ENCODE data around the gene CTU2.

The CTU2 gene

GRCh38 chr16:88754109-88754911 lies 48.0 kb downstream of the CTU2 start:
- Histone ChIP-seq H3K9me3 (ENCODE audit: control insufficient read depth, insufficient read depth, low read depth, low read length) (no peaks in the 10 kb centered on the region), H3K36me3 (ENCODE audit: control insufficient read depth in 2 of 2, insufficient read depth in 1 of 2, low read length in 2 of 2) (peaks cover 0 to 4% of the 10 kb centered on the region in 2 experiments; a peak in 1 of 3 replicates), H3K4me3 (ENCODE audit: low read depth, low read length) (no peak overlapping the region), H3K27ac (ENCODE audit: extremely low read depth, low read depth, low read length) (0 out of 2 replicates have a peak overlapping the region, but pooled peaks have one; percentile 24), H3K4me1 (ENCODE audit: control insufficient read depth, insufficient read depth, low read length) (0 out of 2 replicates have a peak, but pooled peaks cover 2% of the 10 kb centered on the region)
- CTCF ChIA-PET, result interaction anchor here (0.5 to 2.5 kb wide), 5 partner anchors 8 to 27 kb away, joined by 3 to 20 read pairs (median 4); no protein-coding TSS in a partner anchor
- POLR2A ChIA-PET, result interaction anchor here (0.9 kb wide), 1 partner anchor 30 kb away, joined by 3 read pairs; no protein-coding TSS in a partner anchor
- TF ChIP-seq ZNF529 (tag by site-specific recombination; IDR thresholded peaks at IDR 0.05; ENCODE audit: insufficient replicate concordance), result no peak
- TF ChIP-seq ZNF677 (tag by site-specific recombination; IDR thresholded peaks at IDR 0.05), result no peak
- no peak for TF ChIP-seq GLI4 (tag by site-specific recombination; IDR thresholded peaks at IDR 0.05)
- no peak for TF ChIP-seq MZF1 (tag by site-specific recombination; IDR thresholded peaks at IDR 0.05; ENCODE audit: borderline replicate concordance)
- TF ChIP-seq BCL11A (tag by site-specific recombination; IDR thresholded peaks at IDR 0.05; ENCODE audit: low read depth), result no peak
- TF ChIP-seq ZNF112 (tag by site-specific recombination; IDR thresholded peaks at IDR 0.05), result no peak
- no peak for TF ChIP-seq ZNF664 (tag by site-specific recombination; IDR thresholded peaks at IDR 0.05)
- TF ChIP-seq ZBTB26 (tag by site-specific recombination; optimal IDR thresholded peaks at IDR 0.05), result no peak
- TF ChIP-seq ATF2 (tag by site-specific recombination; IDR thresholded peaks at IDR 0.05; ENCODE audit: low read depth), result no peak
- no peak for TF ChIP-seq FEZF1 (tag by site-specific recombination; IDR thresholded peaks at IDR 0.05)
- no peak for TF ChIP-seq HOXC10 (CRISPR knock-in tag; IDR thresholded peaks at IDR 0.05)
- no peak for TF ChIP-seq MYNN (tag by site-specific recombination; IDR thresholded peaks at IDR 0.05; ENCODE audit: borderline replicate concordance)
- TF ChIP-seq ZNF76 (tag by site-specific recombination; IDR thresholded peaks at IDR 0.05; ENCODE audit: borderline replicate concordance, low read depth), result no peak
- TF ChIP-seq ZNF248 (tag by site-specific recombination; IDR thresholded peaks at IDR 0.05), result no peak
- no peak for TF ChIP-seq SCRT1 (tag by site-specific recombination; IDR thresholded peaks at IDR 0.05; ENCODE audit: borderline replicate concordance)
- no peak for TF ChIP-seq SP3 (tag by site-specific recombination; IDR thresholded peaks at IDR 0.05)

- Histone ChIP-seq H3K27ac (ENCODE audit: extremely low read depth, low read depth, low read length) (no peak overlapping the region), H3K4me3 (ENCODE audit: low read depth, low read length) (no peak overlapping the region), H3K9me3 (ENCODE audit: control insufficient read depth, insufficient read depth, low read depth, low read length) (no peaks in the 10 kb centered on the region), H3K36me3 (ENCODE audit: control insufficient read depth in 2 of 2, insufficient read depth in 1 of 2, low read length in 2 of 2) (peaks cover 0 to 4% of the 10 kb centered on the region in 2 experiments; a peak in 1 of 3 replicates), H3K4me1 (ENCODE audit: control insufficient read depth, insufficient read depth, low read length) (0 out of 2 replicates have a peak, but pooled peaks cover 3% of the 10 kb centered on the region)
- ChIA-PET CTCF (interaction anchor here (0.6 to 2.5 kb wide), 5 partner anchors 12 to 51 kb away, joined by 3 to 20 read pairs (median 4); no protein-coding TSS in a partner anchor), POLR2A (interaction anchor here (0.9 kb wide), 1 partner anchor 29 kb away, joined by 3 read pairs; no protein-coding TSS in a partner anchor)
- TF ChIP-seq ZBTB44 (tag by site-specific recombination; IDR thresholded peaks at IDR 0.05) (no peak), ZFP37 (tag by site-specific recombination; IDR thresholded peaks at IDR 0.05) (no peak), ZNF148 (tag by site-specific recombination; IDR thresholded peaks at IDR 0.05; ENCODE audit: borderline replicate concordance) (no peak), SCRT1 (tag by site-specific recombination; IDR thresholded peaks at IDR 0.05; ENCODE audit: borderline replicate concordance) (peak; percentile 75; the same call in 1 of the 2 replicates), ZNF544 (tag by site-specific recombination; IDR thresholded peaks at IDR 0.05) (no peak), ZNF768 (tag by site-specific recombination; IDR thresholded peaks at IDR 0.05) (no peak), EGR2 (tag by site-specific recombination; IDR thresholded peaks at IDR 0.05; ENCODE audit: low read depth) (peak; percentile 60), INSM2 (tag by site-specific recombination; IDR thresholded peaks at IDR 0.05) (no peak)
Observed at GRCh38 chr16:88754912-88755744, 48.8 kb downstream of the CTU2 start.

All from HEK293 (cell line).